Measurements from ENCODE around the gene NCBP2. TPM values are rescaled to one million over a fixed set of nuclear protein-coding genes. Genes with fewer than 3 reads are reported as not detected.

NCBP2 gene
- total RNA-seq, 1 donor = 43.1 TPM

DNA sequence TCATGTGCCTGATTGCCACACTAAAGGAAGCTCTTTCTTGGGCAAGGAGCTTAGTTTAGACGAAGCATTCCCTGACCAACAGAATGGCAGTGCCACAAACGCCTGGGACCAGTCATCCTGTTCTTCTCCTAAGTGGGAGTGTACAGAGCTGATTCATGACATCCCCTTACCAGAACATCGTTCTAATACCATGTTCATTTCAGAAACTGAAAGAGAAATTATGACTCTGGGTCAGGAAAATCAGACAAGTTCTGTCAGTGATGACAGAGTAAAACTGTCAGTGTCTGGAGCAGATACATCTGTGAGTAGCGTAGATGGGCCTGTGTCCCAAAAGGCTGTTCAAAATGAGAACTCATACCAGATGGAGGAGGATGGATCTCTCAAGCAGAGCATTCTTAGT is 56.2 kb downstream of the NCBP2 start:
- H3K27ac ChIP-seq (ENCODE audit: low read depth, low read length) = no peak overlapping the region
- H3K4me3 ChIP-seq (ENCODE audit: insufficient read depth, low read length) = no peak overlapping the region
- peaks cover 9% of the 10 kb centered on the region for H3K4me1 ChIP-seq (ENCODE audit: insufficient read depth, low read length)
- H3K79me2 ChIP-seq (ENCODE audit: insufficient read depth, low read length) = peaks cover 92% of the 10 kb centered on the region
- H2AFZ ChIP-seq (ENCODE audit: low read length) = no peak overlapping the region
- no peaks in the 10 kb centered on the region for H3K27me3 ChIP-seq (ENCODE audit: insufficient read depth, low read length)
- H3K4me2 ChIP-seq (ENCODE audit: insufficient read depth, low read length) = no peak overlapping the region
- TF ChIP-seq, protein P1, sequence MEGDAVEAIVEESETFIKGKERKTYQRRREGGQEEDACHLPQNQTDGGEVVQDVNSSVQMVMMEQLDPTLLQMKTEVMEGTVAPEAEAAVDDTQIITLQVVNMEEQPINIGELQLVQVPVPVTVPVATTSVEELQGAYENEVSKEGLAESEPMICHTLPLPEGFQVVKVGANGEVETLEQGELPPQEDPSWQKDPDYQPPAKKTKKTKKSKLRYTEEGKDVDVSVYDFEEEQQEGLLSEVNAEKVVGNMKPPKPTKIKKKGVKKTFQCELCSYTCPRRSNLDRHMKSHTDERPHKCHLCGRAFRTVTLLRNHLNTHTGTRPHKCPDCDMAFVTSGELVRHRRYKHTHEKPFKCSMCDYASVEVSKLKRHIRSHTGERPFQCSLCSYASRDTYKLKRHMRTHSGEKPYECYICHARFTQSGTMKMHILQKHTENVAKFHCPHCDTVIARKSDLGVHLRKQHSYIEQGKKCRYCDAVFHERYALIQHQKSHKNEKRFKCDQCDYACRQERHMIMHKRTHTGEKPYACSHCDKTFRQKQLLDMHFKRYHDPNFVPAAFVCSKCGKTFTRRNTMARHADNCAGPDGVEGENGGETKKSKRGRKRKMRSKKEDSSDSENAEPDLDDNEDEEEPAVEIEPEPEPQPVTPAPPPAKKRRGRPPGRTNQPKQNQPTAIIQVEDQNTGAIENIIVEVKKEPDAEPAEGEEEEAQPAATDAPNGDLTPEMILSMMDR (IDR thresholded peaks at IDR 0.05; ENCODE audit: extremely low read depth, low read depth, low read length) = no peak
- H4K20me1 ChIP-seq (ENCODE audit: insufficient read depth, low read length) = peaks cover 21% of the 10 kb centered on the region
- peak; percentile 1 for DNase-seq (ENCODE audit: insufficient read length, low spot score, missing footprints)
- H3K36me3 ChIP-seq (ENCODE audit: insufficient read depth, low read length) = peaks cover 19% of the 10 kb centered on the region
- no peaks in the 10 kb centered on the region for H3K9me3 ChIP-seq (ENCODE audit: low read depth, low read length)

Other genes starting within 250 kb of the NCBP2 start
- gene CEP19, start 230.3 kb downstream of the NCBP2 start, total RNA-seq = 3.6 and 3.8 TPM in 2 replicates
- 19.2 and 26.8 TPM in 2 replicates for gene PIGX, start 230.2 kb downstream of the NCBP2 start, total RNA-seq
- gene PAK2, start 202.7 kb downstream of the NCBP2 start, total RNA-seq = 36.6 and 37.4 TPM in 2 replicates
- gene SENP5, start 74.6 kb downstream of the NCBP2 start, total RNA-seq = 42.4 and 43.4 TPM in 2 replicates
- gene PIGZ, start 26.3 kb upstream of the NCBP2 start, total RNA-seq = 2.9 and 4.0 TPM in 2 replicates
- 2.4 and 5.1 TPM in 2 replicates for gene MELTF, start 87.3 kb upstream of the NCBP2 start, total RNA-seq

Measured in osteoblast (primary cell).